Gastroesophageal sphincter (tissue), 4 donors: ENCODE data around the gene BTBD19. TPM values are rescaled to one million over a fixed set of nuclear protein-coding genes. Genes with fewer than 3 reads are reported as not detected.

ENCODE experiments used
- ATAC-seq: fragments of 150-250 bp; one replicate; pipeline ENCODE4 v1.9.1; 2016; ENCODE audit warnings: mild to moderate bottlenecking, moderate library complexity
- H3K27ac ChIP-seq, 4 donors: fragments of 200-600 bp; sonication (generic) in 3 of 4; 1 replicate in 3 of 4; 2 replicates in 1 of 4; pipeline ENCODE4 v1.5.1; 2016 to 2019
- H3K27me3 ChIP-seq: fragments of 200-600 bp; sonication (generic); one replicate; pipeline ENCODE4 v1.5.1; 2019
- H3K36me3 ChIP-seq, 2 donors: fragments of 200-600 bp; sonication (generic); one replicate each; pipeline ENCODE4 v1.5.1; 2019; ENCODE audit warnings: control low read depth in 1 of 2
- H3K4me1 ChIP-seq, 3 donors: fragments of 200-600 bp; sonication (generic); 1 replicate in 2 of 3; 2 replicates in 1 of 3; pipeline ENCODE4 v1.5.1; 2016 to 2019; ENCODE audit warnings: control low read depth in 2 of 3
- H3K4me3 ChIP-seq, 2 donors: fragments of 200-600 bp; sonication (generic); one replicate each; pipeline ENCODE4 v1.5.1; 2019; ENCODE audit warnings: mild to moderate bottlenecking in 1 of 2, moderate library complexity in 1 of 2
- H3K9me3 ChIP-seq, 3 donors: fragments of 200-600 bp; sonication (generic); one replicate each; pipeline ENCODE4 v1.5.1; 2017 to 2019; ENCODE audit warnings: control low read depth in 2 of 3
- CTCF ChIP-seq, 4 experiments: fragments of 200-600 bp in 2 of 4; fragments of 450-650 bp in 2 of 4; sonication (generic) in 1 of 4; IDR thresholded peaks; one replicate each; pipeline ENCODE4 v1.5.1; 2017 to 2019; ENCODE audit warnings: antibody characterized with exemption in 4 of 4, mild to moderate bottlenecking in 2 of 4, moderate library complexity in 2 of 4
- EP300 ChIP-seq: sonication (generic); formaldehyde crosslinking; IDR thresholded peaks from one replicate; pipeline ENCODE4 v1.6.1; 2017; ENCODE audit warnings: antibody characterized with exemption, mild to moderate bottlenecking
- POLR2A ChIP-seq, 2 donors: fragments of 450-650 bp; IDR thresholded peaks; one replicate each; pipeline ENCODE4 v1.6.1; 2017; ENCODE audit warnings: antibody characterized with exemption in 2 of 2, mild to moderate bottlenecking in 2 of 2, moderate library complexity in 1 of 2
- POLR2AphosphoS5 ChIP-seq: sonication (generic); formaldehyde crosslinking; IDR thresholded peaks from one replicate; pipeline ENCODE4 v1.6.1; 2017; ENCODE audit warnings: antibody characterized with exemption
- WGBS, 2 donors: methylation state at CpG; one replicate each; pipeline ENCODE4 v1.1.5; 2018; ENCODE audit warnings: low coverage in 1 of 2; 5-methylcytosine and 5-hydroxymethylcytosine counted together
- total RNA-seq, 4 donors: library from RNA; depleted of rRNA; stranded (reverse); fragments of >200 nt; gene quantifications; one replicate each; pipeline ENCODE4 v1.1.0, GENCODE V29; 2016

Gene BTBD19
- total RNA-seq, 4 donors from 2014 or later: 0.22 to 12.1 (median 5.6) TPM

GRCh38 chr1:44775930-44776729, 32.2 kb upstream of the BTBD19 start:
- no peak for TF ChIP-seq CTCF (IDR thresholded peaks at IDR 0.05)
- no peak for TF ChIP-seq POLR2A (IDR thresholded peaks at IDR 0.05)
- no peak for TF ChIP-seq EP300
- TF ChIP-seq POLR2AphosphoS5: no peak
- Histone ChIP-seq H3K4me3 (peak overlapping the region; percentile 64 to 95), H3K4me1 (peaks cover 0 to 35% (median 5%) of the 10 kb centered on the region in 3 donors), H3K27ac (peak overlapping the region; percentile 90 to 99 (median 96)), H3K27me3 (no peaks in the 10 kb centered on the region), H3K9me3 (no peaks in the 10 kb centered on the region), H3K36me3 (peaks cover 0 to 49% of the 10 kb centered on the region in 2 donors)
- peak; percentile 1 for ATAC-seq
- WGBS, 2 donors: 0% methylated on average over 3 of the region's 36 CpGs; no CpG with 5 or more reads in 1 of the 2 donors

- peak overlapping the region; percentile 64 to 95 for H3K4me3 ChIP-seq
- peaks cover 0 to 55% of the 10 kb centered on the region in 2 donors for H3K36me3 ChIP-seq
- 53% methylated on average over 5 of the region's 12 CpGs; no CpG with 5 or more reads in 1 of the 2 donors for WGBS, 2 donors
- ATAC-seq: no peak
- no peaks in the 10 kb centered on the region for H3K27me3 ChIP-seq
- H3K9me3 ChIP-seq: no peaks in the 10 kb centered on the region
- TF ChIP-seq POLR2A (IDR thresholded peaks at IDR 0.05) (no peak), EP300 (no peak), CTCF (IDR thresholded peaks at IDR 0.05) (no peak), POLR2AphosphoS5 (no peak)
- peaks cover 0 to 35% (median 5%) of the 10 kb centered on the region in 3 donors for H3K4me1 ChIP-seq
- peak overlapping the region; percentile 90 to 99 (median 96) for H3K27ac ChIP-seq
Measured at GRCh38 chr1:44776730-44777068, 31.6 kb upstream of the BTBD19 start.

- Histone ChIP-seq H3K9me3 (no peaks in the 10 kb centered on the region), H3K4me1 (peaks cover 0 to 35% (median 5%) of the 10 kb centered on the region in 3 donors), H3K27me3 (no peaks in the 10 kb centered on the region), H3K4me3 (no peak overlapping the region), H3K36me3 (peaks cover 0 to 58% of the 10 kb centered on the region in 2 donors), H3K27ac (peak overlapping the region in 1 of 4 donors; percentile 90)
- no peak for ATAC-seq
- no peak for TF ChIP-seq CTCF (IDR thresholded peaks at IDR 0.05)
- no peak for TF ChIP-seq EP300
- no peak for TF ChIP-seq POLR2AphosphoS5
- TF ChIP-seq POLR2A (IDR thresholded peaks at IDR 0.05): no peak
- 70% methylated on average over 11 of the region's 14 CpGs; no CpG with 5 or more reads in 1 of the 2 donors for WGBS, 2 donors
Measured at GRCh38 chr1:44777547-44777946, 30.8 kb upstream of the BTBD19 start.

GRCh38 chr1:44777969-44778635, 30.2 kb upstream of the BTBD19 start:
- WGBS, 2 donors: 56 to 74% methylated on average over 7 to 10 of the region's 13 CpGs
- no peaks in the 10 kb centered on the region for H3K27me3 ChIP-seq
- peaks cover 0 to 35% (median 5%) of the 10 kb centered on the region in 3 donors for H3K4me1 ChIP-seq
- no peak overlapping the region for H3K27ac ChIP-seq
- ATAC-seq: no peak
- no peaks in the 10 kb centered on the region for H3K9me3 ChIP-seq
- TF ChIP-seq EP300 (no peak), CTCF (IDR thresholded peaks at IDR 0.05) (no peak), POLR2A (IDR thresholded peaks at IDR 0.05) (no peak), POLR2AphosphoS5 (no peak)
- no peak overlapping the region for H3K4me3 ChIP-seq
- peaks cover 0 to 58% of the 10 kb centered on the region in 2 donors for H3K36me3 ChIP-seq
